ENCODE data around the gene FGF13.

GRCh38 chrX:138669693-138670092, 41.8 kb downstream of the FGF13 start:
- no peak for TF ChIP-seq CTCF (IDR thresholded peaks at IDR 0.05)
- TF ChIP-seq EZH2 (IDR thresholded peaks at IDR 0.05; ENCODE audit: borderline replicate concordance, insufficient read depth, low read depth, low read length, poor library complexity, severe bottlenecking): no peak
